Measurements from ENCODE around the gene ADAMTS20.

GRCh38 chr12:43402436-43402835 is 149.6 kb downstream of the ADAMTS20 start:
- no peak for TF ChIP-seq POLR2A (IDR thresholded peaks at IDR 0.05; ENCODE audit: low read depth, low read length)
- TF ChIP-seq POLR2AphosphoS5 (IDR thresholded peaks at IDR 0.05; ENCODE audit: low read depth, low read length): no peak
- TF ChIP-seq TAF1 (IDR thresholded peaks at IDR 0.05; ENCODE audit: borderline replicate concordance, low read depth, low read length): no peak

Measured in GM12892 (cell line).